Fibroblast of lung (primary cell): ENCODE results near the gene CETN3. TPM values are rescaled to one million over a fixed set of nuclear protein-coding genes. Genes with fewer than 3 reads are reported as not detected.

Experiments used
- DNase-seq, 2 donors: peaks; one replicate each; pipeline versions ENCODE4 v3.0.0 to v3.0.0-alpha.2; 2010; ENCODE audit warnings: low read depth in 2 of 2
- H2AFZ ChIP-seq: 2 replicates; pipeline ENCODE4 v1.5.1; 2012; ENCODE audit warnings: low read length, control low read depth, inconsistent platforms
- H3K27ac ChIP-seq: 2 replicates; pipeline ENCODE4 v1.5.1; 2011; ENCODE audit warnings: low read length, control low read depth; ENCODE audit not compliant: insufficient read depth
- H3K27me3 ChIP-seq: 2 replicates; pipeline ENCODE4 v1.5.1; 2011; ENCODE audit warnings: mild to moderate bottlenecking, low read length; ENCODE audit not compliant: control insufficient read depth, insufficient read depth
- H3K36me3 ChIP-seq: 2 replicates; pipeline ENCODE4 v1.5.1; 2011; ENCODE audit warnings: low read length; ENCODE audit not compliant: control insufficient read depth, insufficient read depth
- H3K4me1 ChIP-seq: 2 replicates; pipeline ENCODE4 v1.5.1; 2011; ENCODE audit warnings: low read length; ENCODE audit not compliant: control insufficient read depth, insufficient read depth; ENCODE audit errors: extremely low read depth
- H3K4me2 ChIP-seq: 2 replicates; pipeline ENCODE4 v1.5.1; 2011; ENCODE audit warnings: low read length, control low read depth; ENCODE audit not compliant: insufficient read depth; ENCODE audit errors: extremely low read depth
- H3K4me3 ChIP-seq, 4 experiments: fragments of 200-600 bp in 1 of 4; sonication (generic) in 1 of 4; replicated peaks in 1 of 4; 2 replicates each; pipeline ENCODE4 v1.5.1; 2011 to 2016; ENCODE audit warnings: low read length in 4 of 4, low read depth in 3 of 4, mild to moderate bottlenecking in 3 of 4, control low read depth in 2 of 4, inconsistent platforms in 1 of 4, mixed read lengths in 1 of 4; ENCODE audit not compliant: insufficient read depth in 1 of 4; ENCODE audit errors: control extremely low read depth in 1 of 4
- H3K79me2 ChIP-seq: 2 replicates; pipeline ENCODE4 v1.5.1; 2012; ENCODE audit warnings: mild to moderate bottlenecking, low read length, inconsistent platforms; ENCODE audit not compliant: control insufficient read depth, insufficient read depth
- H3K9ac ChIP-seq: 2 replicates; pipeline ENCODE4 v1.5.1; 2011; ENCODE audit warnings: mild to moderate bottlenecking, low read length, control low read depth; ENCODE audit not compliant: insufficient read depth
- H3K9me3 ChIP-seq: 2 replicates; pipeline ENCODE4 v1.5.1; 2012; ENCODE audit warnings: low read depth, low read length; ENCODE audit not compliant: control insufficient read depth, insufficient read depth
- H4K20me1 ChIP-seq: 2 replicates; pipeline ENCODE4 v1.5.1; 2011; ENCODE audit warnings: low read length; ENCODE audit not compliant: control insufficient read depth, insufficient read depth; ENCODE audit errors: extremely low read depth
- CTCF ChIP-seq, 2 donors: IDR thresholded peaks in 1 of 2; conservative IDR thresholded peaks in 1 of 2; 1 replicate in 1 of 2; 2 replicates in 1 of 2; pipeline ENCODE4 v1.5.1; 2011 to 2012; ENCODE audit warnings: low read length in 2 of 2, control low read depth in 1 of 2, inconsistent platforms in 1 of 2, low read depth in 1 of 2, mild to moderate bottlenecking in 1 of 2
- EZH2 ChIP-seq: IDR thresholded peaks from 2 replicates; pipeline ENCODE4 v1.5.1; 2012; ENCODE audit warnings: low read length, control low read depth, mild to moderate bottlenecking; ENCODE audit errors: missing control alignments
- polyA plus RNA-seq, 2 donors: library from polyadenylated mRNA; depleted of rRNA in 1 of 2; stranded (reverse) in 1 of 2; unstranded in 1 of 2; fragments of >200 nt; gene quantifications; 2 replicates each; pipeline ENCODE4 v1.2.1, GENCODE V29; 2011 to 2012; ENCODE audit warnings: missing spikeins in 1 of 2
- total RNA-seq: library from RNA; depleted of rRNA; stranded (reverse); fragments of >200 nt; gene quantifications from 2 replicates; pipeline ENCODE4 v1.2.1, GENCODE V29; 2014

Gene CETN3
- total and polyA plus RNA-seq, 2 donors (not counting 1 experiment from before 2014, with no cell fraction given) = 14.2 to 14.9 TPM

- TF ChIP-seq EZH2 = no peak
- no peak for TF ChIP-seq CTCF (conservative IDR thresholded peaks at IDR 0.05 in 1 of 2, IDR thresholded peaks at IDR 0.05 in 1 of 2; ENCODE audit: low read depth in 1 of 2, low read length in 2 of 2)
- no peak overlapping the region for H2AFZ ChIP-seq
- H3K27ac ChIP-seq = no peak overlapping the region
- no peaks in the 10 kb centered on the region for H3K9me3 ChIP-seq
- DNase-seq = peak in 1 of 2 donors; percentile 44
- no peak overlapping the region for H3K4me3 ChIP-seq
- no peaks in the 10 kb centered on the region for H3K4me1 ChIP-seq
- H3K4me2 ChIP-seq = no peak overlapping the region
- H3K9ac ChIP-seq = no peak overlapping the region
- no peaks in the 10 kb centered on the region for H3K79me2 ChIP-seq
- H3K36me3 ChIP-seq = no peaks in the 10 kb centered on the region
- H3K27me3 ChIP-seq = peaks cover 5% of the 10 kb centered on the region
- no peaks in the 10 kb centered on the region for H4K20me1 ChIP-seq
These were observed 28.5 kb upstream of the CETN3 start for GRCh38 chr5:90438100-90438499.

DNA sequence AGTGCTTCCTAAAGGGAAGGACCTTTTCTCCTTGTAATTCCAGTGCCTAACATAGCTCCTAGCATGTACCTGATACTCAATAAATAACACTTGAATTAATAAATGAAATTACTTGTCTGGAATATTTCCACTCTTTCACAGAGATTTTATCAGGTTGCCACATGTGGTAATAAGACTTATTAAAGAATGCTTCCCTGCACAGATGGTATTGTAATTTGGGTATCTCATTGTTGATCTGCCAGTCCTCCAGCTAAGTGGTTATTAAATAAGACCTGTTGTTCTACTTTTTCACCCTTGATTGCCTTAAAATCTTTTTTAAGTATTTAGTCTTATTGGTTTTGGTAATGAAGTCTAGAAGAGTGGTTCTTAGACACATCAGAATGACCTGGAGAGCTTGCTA lies 28.1 kb upstream of the CETN3 start:
- no peak overlapping the region for H3K27ac ChIP-seq
- H3K27me3 ChIP-seq = peaks cover 5% of the 10 kb centered on the region
- H2AFZ ChIP-seq = no peak overlapping the region
- no peak overlapping the region for H3K9ac ChIP-seq
- no peaks in the 10 kb centered on the region for H3K36me3 ChIP-seq
- DNase-seq = no peak
- H3K9me3 ChIP-seq = no peaks in the 10 kb centered on the region
- H3K4me2 ChIP-seq = no peak overlapping the region
- no peak overlapping the region for H3K4me3 ChIP-seq
- no peaks in the 10 kb centered on the region for H3K4me1 ChIP-seq
- TF ChIP-seq EZH2 (no peak), CTCF (conservative IDR thresholded peaks at IDR 0.05 in 1 of 2, IDR thresholded peaks at IDR 0.05 in 1 of 2; ENCODE audit: low read depth in 1 of 2, low read length in 2 of 2) (no peak)
- no peaks in the 10 kb centered on the region for H4K20me1 ChIP-seq
- H3K79me2 ChIP-seq = no peaks in the 10 kb centered on the region

- Histone ChIP-seq H3K79me2 (no peaks in the 10 kb centered on the region), H3K4me1 (no peaks in the 10 kb centered on the region), H3K36me3 (no peaks in the 10 kb centered on the region), H4K20me1 (no peaks in the 10 kb centered on the region), H3K9me3 (no peaks in the 10 kb centered on the region), H3K27ac (no peak overlapping the region), H3K27me3 (peaks cover 5% of the 10 kb centered on the region), H3K4me2 (no peak overlapping the region), H3K4me3 (no peak overlapping the region), H3K9ac (no peak overlapping the region), H2AFZ (no peak overlapping the region)
- no peak for TF ChIP-seq EZH2
- TF ChIP-seq CTCF (conservative IDR thresholded peaks at IDR 0.05 in 1 of 2, IDR thresholded peaks at IDR 0.05 in 1 of 2; ENCODE audit: low read depth in 1 of 2, low read length in 2 of 2) = peak; percentile 68 to 73
- peak; percentile 37 to 47 for DNase-seq
These were observed 24.7 kb upstream of the CETN3 start for GRCh38 chr5:90434116-90434714.
